ENCODE measurements around the gene AJAP1. TPM values are rescaled to one million over a fixed set of nuclear protein-coding genes. Genes with fewer than 3 reads are reported as not detected.

AJAP1 gene
- total and polyA plus RNA-seq, 2 of the 8 experiments (the other 6 are each of a cell fraction or from before 2014, with no cell fraction given): 1.9 to 6.2 TPM

- no peak for TF ChIP-seq SIX5 (IDR thresholded peaks at IDR 0.05; ENCODE audit: low read depth, low read length)
- no peak for TF ChIP-seq CREB1 (IDR thresholded peaks at IDR 0.05)
Observed at GRCh38 chr1:4728319-4729089, 74.1 kb downstream of the AJAP1 start (continued).

All from H1 (cell line).